ENCODE results near the gene PPP1R13B. TPM values are rescaled to one million over a fixed set of nuclear protein-coding genes. Genes with fewer than 3 reads are reported as not detected.
A peak's percentile ranks its signal among the peaks of the same experiment; 100 is the strongest.

Gene PPP1R13B
- total and polyA plus RNA-seq, 12 donors: 21.6 to 124 (median 75.5) TPM

DNA sequence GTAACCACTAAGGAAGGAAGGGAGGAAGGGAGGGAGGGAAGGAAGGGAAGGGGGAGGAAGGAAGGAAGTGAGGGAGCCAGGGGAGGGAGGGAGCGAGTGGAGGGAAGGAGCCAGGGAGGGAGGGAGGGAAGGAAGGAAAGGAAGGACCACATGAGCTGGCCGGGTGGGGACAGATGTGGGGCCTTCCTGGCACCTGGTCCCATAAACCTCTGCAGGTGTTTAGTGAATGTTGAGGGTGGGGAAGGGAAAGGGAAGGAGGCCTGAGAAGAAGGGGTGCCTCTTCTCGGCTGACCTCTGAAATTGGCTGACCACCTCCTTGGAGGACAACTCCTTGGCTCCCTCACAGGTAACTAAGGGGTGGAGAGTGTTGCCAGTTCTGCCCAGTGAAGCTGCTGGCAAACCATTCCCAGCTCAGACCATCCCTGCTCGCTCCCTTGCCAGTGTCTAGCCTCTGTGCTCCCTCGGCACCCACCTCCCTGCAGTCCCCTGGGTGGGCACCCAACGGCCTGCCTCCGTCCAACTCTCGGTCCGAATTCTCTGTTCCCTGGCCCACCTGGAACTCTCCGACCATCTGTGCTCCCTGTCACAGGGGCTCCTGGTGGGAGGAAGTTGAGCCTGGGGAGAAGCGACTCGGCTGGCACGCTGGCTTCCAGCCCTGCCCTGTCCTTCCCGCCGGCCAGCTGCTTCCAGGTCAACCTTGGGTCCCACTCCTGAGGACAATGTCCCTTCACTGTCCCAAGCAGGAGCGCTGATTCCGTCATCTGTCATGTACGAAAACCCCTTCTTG lies 12.2 kb upstream of the PPP1R13B start:
- ATAC-seq: peak in 1 of 8 donors; percentile 3
- no peak overlapping the region for H3K4me3 ChIP-seq
- H3K9me3 ChIP-seq: no peaks in the 10 kb centered on the region
- no peaks in the 10 kb centered on the region for H3K27me3 ChIP-seq
- intact Hi-C loops (cut with DNase I): no loop called here
- no peak for DNase-seq
- H3K27ac ChIP-seq: peak overlapping the region in 7 of 10 donors; percentile 7 to 57 (median 34)
- no peaks in the 10 kb centered on the region for H3K36me3 ChIP-seq
- H3K4me1 ChIP-seq: peaks cover 2 to 53% (median 24%) of the 10 kb centered on the region in 9 donors
- TF ChIP-seq, protein P1, sequence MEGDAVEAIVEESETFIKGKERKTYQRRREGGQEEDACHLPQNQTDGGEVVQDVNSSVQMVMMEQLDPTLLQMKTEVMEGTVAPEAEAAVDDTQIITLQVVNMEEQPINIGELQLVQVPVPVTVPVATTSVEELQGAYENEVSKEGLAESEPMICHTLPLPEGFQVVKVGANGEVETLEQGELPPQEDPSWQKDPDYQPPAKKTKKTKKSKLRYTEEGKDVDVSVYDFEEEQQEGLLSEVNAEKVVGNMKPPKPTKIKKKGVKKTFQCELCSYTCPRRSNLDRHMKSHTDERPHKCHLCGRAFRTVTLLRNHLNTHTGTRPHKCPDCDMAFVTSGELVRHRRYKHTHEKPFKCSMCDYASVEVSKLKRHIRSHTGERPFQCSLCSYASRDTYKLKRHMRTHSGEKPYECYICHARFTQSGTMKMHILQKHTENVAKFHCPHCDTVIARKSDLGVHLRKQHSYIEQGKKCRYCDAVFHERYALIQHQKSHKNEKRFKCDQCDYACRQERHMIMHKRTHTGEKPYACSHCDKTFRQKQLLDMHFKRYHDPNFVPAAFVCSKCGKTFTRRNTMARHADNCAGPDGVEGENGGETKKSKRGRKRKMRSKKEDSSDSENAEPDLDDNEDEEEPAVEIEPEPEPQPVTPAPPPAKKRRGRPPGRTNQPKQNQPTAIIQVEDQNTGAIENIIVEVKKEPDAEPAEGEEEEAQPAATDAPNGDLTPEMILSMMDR (IDR thresholded peaks at IDR 0.05): no peak
- WGBS, 2 donors: 52 to 72% methylated on average over 17 to 18 of the region's 18 CpGs

DNA sequence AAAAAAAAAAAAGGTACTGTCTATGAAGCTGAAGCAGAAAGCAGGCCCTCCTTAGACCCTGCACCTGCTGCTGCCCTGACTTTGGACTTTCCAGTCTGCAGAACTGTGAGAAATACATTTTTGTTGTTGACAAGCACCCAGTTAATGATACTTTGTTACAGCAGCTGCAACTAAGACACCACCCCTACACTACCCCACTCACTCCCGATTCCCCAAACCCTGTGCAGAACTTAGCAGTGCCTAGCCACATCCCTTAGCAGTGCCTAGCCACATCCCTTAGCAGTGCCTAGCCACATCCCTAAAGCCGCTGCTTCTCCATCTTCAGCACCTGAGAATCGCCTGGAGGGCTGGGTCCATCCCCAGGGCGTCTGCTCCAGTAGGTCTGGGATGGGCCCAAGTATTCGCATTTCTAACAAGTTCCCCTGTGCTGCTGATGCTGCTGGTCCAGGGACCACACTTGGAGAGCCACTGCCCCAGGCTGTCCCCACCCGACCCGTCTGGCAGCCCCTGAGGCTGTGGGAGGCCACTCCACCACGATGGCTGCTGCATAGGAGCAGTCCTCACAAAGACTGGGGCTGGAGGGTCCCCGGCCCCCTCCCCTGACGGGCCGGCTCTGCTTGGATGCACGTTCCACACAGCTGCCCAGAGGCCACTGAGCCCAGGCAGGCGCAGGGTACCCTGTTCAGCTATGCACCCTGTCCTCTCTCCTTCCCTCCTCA lies 10.8 kb upstream of the PPP1R13B start:
- Histone ChIP-seq H3K36me3 (no peaks in the 10 kb centered on the region), H3K4me3 (no peak overlapping the region), H3K9me3 (no peaks in the 10 kb centered on the region), H3K4me1 (peaks cover 2 to 57% (median 27%) of the 10 kb centered on the region in 9 donors), H3K27ac (no peak overlapping the region), H3K27me3 (no peaks in the 10 kb centered on the region)
- ATAC-seq (no peak), DNase-seq (no peak)
- intact Hi-C loops (cut with DNase I): no loop called here
- 83 to 86% methylated on average over 13 of the region's 13 CpGs for WGBS, 2 donors
- TF ChIP-seq, protein P1 (IDR thresholded peaks at IDR 0.05): no peak

DNA sequence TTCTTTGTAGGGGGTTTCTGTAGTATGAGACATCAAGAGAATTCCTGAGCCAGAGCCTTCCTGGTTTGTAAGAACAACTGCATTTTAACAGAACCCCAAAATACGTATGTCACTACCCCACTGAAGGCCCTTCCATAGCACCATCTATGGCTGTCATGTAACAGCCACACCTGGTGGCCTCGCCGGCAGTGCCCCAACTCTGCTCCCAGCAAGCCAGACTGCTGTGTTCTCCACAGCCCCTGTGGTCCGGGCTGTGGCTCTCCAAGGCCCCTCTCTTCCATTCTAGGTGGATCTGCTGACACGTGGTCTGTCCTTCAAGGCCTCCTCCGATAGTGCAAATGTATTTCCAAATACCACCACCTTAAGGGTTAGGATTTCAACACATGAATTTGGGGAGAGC lies 9.9 kb upstream of the PPP1R13B start:
- TF ChIP-seq, protein P1 (IDR thresholded peaks at IDR 0.05): no peak
- 79 to 88% methylated on average over 6 of the region's 6 CpGs for WGBS, 2 donors
- ATAC-seq: no peak
- intact Hi-C loops (cut with DNase I): no loop called here
- no peak for DNase-seq
- Histone ChIP-seq H3K36me3 (no peaks in the 10 kb centered on the region), H3K27ac (no peak overlapping the region), H3K27me3 (no peaks in the 10 kb centered on the region), H3K4me1 (peaks cover 2 to 54% (median 27%) of the 10 kb centered on the region in 9 donors), H3K9me3 (no peaks in the 10 kb centered on the region), H3K4me3 (no peak overlapping the region)

DNA sequence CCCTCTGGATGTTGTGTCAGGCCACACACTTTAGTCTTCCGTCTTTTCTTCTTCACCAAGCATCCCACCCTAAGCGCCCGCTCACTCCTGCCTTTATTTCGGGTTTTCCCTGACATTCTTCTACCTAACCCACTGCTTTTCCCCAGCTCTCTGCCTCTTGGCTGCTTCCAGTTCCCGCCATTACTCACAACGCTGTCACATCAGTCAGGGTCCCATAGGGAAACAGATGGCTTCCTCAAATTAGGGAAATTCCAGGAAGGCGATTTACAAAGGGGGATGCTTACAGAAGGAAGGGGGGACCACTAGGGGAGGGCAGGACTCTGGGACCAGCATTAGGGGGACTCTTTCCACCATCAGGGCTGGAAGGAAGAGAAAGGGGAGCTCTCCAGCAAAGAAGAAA lies 9.2 kb upstream of the PPP1R13B start:
- WGBS, 2 donors: 62 to 64% methylated on average over 7 of the region's 7 CpGs
- Histone ChIP-seq H3K36me3 (no peaks in the 10 kb centered on the region), H3K27ac (peak overlapping the region in 4 of 10 donors; percentile 45 to 84 (median 80)), H3K27me3 (no peaks in the 10 kb centered on the region), H3K4me3 (no peak overlapping the region), H3K4me1 (peaks cover 2 to 49% (median 27%) of the 10 kb centered on the region in 9 donors), H3K9me3 (no peaks in the 10 kb centered on the region)
- intact Hi-C loops (cut with DNase I): no loop called here
- TF ChIP-seq, protein P1 (IDR thresholded peaks at IDR 0.05): no peak
- DNase-seq (no peak), ATAC-seq (no peak)
